ENCODE results near the gene IL10.
"Not testable (repeated sequence)": the region's sequence is repeated elsewhere in the genome, so short reads cannot be mapped to it uniquely, and the experiment has no call there.

IL10 gene

DNA sequence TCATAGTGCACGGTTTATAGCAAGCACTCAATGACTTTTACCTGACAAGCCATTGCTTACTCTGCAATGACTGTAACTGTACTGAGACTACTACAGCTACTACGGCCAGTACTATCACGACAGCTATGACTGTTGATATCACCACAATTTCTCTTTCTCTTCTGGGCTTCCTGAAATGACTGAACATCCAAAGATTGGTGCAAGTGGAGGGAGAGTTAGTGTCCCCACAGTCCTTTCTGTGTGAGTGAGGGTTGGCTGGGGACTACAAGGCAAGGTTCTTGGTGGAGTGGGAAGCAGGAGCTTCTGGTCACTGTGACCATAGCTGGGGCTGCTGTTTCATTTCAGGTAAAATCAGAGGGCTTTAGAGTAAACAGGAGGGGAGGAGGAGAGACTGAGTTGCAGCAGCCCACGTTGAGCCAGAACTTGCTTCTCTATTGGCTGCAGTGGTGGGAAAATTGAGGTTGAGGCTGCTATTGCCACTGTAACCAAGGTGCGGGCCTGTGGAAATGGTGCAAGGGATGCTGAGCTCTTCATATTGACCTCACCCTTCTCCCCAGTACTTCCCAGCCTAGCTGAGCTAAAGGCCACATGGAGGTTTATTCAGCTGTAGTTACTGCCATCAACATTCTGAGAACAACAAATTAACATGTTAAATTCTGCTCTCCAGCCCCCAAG lies 14.1 kb upstream of the IL10 start:
- DNase-seq (ENCODE audit: low read depth in 2 of 2) = no peak
- no peak overlapping the region for H3K4me3 ChIP-seq (replicated peaks in 1 of 2; ENCODE audit: low read depth in 2 of 2, low read length in 2 of 2)
- TF ChIP-seq, protein P1, sequence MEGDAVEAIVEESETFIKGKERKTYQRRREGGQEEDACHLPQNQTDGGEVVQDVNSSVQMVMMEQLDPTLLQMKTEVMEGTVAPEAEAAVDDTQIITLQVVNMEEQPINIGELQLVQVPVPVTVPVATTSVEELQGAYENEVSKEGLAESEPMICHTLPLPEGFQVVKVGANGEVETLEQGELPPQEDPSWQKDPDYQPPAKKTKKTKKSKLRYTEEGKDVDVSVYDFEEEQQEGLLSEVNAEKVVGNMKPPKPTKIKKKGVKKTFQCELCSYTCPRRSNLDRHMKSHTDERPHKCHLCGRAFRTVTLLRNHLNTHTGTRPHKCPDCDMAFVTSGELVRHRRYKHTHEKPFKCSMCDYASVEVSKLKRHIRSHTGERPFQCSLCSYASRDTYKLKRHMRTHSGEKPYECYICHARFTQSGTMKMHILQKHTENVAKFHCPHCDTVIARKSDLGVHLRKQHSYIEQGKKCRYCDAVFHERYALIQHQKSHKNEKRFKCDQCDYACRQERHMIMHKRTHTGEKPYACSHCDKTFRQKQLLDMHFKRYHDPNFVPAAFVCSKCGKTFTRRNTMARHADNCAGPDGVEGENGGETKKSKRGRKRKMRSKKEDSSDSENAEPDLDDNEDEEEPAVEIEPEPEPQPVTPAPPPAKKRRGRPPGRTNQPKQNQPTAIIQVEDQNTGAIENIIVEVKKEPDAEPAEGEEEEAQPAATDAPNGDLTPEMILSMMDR (IDR thresholded peaks at IDR 0.05; ENCODE audit: low read depth, low read length) = no peak

DNA sequence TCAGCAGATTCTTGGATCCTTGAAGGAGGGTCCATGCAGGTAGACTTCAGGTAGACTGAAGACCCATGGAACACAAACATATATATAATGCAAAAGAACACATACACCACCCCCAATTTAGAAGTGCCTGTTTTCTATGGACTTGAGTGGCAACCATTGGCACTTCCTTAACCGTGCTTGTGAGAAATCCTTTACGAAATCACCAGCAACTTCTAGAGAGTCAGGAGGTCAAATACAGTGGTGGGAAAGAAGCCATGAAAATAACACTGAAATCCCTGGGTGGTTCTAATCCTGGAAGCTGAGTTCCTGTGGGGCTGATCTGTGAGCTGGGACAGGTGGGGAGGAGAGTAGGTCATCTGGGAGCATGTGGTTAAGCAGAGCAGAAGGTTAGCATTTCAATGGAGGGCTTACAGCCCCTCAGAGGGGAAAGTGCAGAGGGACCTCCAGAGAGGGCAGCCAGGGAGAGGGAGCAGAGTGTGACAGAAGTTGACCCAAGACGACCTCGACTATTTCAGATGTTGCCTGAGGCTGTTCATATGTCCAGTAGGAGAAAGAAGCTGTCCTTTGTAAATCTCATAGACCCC lies 13.0 kb upstream of the IL10 start:
- H3K4me3 ChIP-seq (replicated peaks in 1 of 2; ENCODE audit: low read depth in 2 of 2, low read length in 2 of 2) = no peak overlapping the region
- TF ChIP-seq, protein P1 (IDR thresholded peaks at IDR 0.05; ENCODE audit: low read depth, low read length) = no peak
- no peak for DNase-seq (ENCODE audit: low read depth in 2 of 2)

DNA sequence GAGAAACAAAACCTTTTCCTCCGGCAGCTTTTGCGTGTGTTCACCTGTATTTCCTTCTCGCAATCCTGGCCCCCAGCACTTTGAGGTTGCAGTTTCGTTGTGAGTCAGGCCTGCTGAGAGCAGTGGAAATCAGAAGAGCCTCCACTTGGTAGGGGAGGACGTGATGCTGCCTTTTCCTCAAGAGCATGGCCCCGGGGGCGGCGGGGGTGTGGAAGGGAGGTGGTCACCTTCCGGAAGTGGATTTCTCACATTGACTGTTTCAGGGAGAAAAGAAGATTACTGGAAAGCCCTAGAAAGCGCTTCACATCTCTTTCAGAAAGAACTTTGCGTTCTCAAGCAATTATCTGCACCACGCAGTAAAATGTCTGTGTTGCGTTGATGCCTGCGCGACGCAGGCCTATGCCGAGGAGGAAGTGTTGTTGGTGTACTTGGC lies 12.2 kb upstream of the IL10 start:
- DNase-seq (ENCODE audit: low read depth in 2 of 2) = no peak
- H3K4me3 ChIP-seq (replicated peaks in 1 of 2; ENCODE audit: low read depth in 2 of 2, low read length in 2 of 2) = no peak overlapping the region
- TF ChIP-seq, protein P1 (IDR thresholded peaks at IDR 0.05; ENCODE audit: low read depth, low read length) = no peak

DNA sequence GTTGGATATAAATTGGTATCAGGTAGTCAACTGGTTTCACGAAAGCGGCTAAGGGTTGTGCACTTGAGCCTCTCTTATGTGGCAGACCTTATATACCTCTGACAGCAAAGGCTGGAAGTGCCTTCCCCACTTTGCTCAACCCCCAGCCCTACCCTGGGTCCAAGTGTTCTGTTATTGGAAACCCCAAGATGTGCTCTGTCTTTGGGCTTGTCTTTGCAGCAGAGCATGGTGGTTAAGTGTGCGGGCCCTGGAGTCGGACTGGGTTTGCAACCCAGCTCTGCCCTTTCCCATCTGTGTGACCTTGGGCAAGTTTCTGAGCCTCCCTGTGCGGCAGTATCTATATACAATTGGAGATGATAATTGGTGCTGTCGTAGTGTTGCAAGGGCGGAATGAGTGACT lies 11.2 kb upstream of the IL10 start:
- TF ChIP-seq, protein P1 (IDR thresholded peaks at IDR 0.05; ENCODE audit: low read depth, low read length) = no peak
- no peak overlapping the region for H3K4me3 ChIP-seq (replicated peaks in 1 of 2; ENCODE audit: low read depth in 2 of 2, low read length in 2 of 2)
- no peak for DNase-seq (ENCODE audit: low read depth in 2 of 2)

DNA sequence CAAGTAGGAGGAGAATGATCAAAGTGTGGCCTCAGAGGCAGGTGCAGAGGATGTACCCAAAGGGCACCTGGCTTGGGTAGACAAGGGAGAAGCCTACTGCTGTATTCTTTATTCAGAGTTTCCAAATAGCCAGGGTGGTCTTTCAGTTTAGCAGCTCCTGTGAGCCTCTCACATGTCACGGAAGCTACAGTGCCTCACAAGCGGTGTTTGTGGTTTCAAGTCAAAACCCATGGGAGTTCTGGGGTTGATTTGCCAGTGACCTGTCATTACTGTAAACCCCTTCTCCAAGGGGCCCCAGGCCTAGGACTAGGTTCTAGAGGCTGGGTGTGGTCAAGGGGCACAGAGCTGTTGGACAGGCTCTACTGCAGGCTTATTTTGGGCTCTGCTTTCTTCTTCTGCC lies 10.2 kb upstream of the IL10 start:
- TF ChIP-seq, protein P1 (IDR thresholded peaks at IDR 0.05; ENCODE audit: low read depth, low read length) = no peak
- H3K4me3 ChIP-seq (replicated peaks in 1 of 2; ENCODE audit: low read depth in 2 of 2, low read length in 2 of 2) = no peak overlapping the region
- DNase-seq (ENCODE audit: low read depth in 2 of 2) = no peak

DNA sequence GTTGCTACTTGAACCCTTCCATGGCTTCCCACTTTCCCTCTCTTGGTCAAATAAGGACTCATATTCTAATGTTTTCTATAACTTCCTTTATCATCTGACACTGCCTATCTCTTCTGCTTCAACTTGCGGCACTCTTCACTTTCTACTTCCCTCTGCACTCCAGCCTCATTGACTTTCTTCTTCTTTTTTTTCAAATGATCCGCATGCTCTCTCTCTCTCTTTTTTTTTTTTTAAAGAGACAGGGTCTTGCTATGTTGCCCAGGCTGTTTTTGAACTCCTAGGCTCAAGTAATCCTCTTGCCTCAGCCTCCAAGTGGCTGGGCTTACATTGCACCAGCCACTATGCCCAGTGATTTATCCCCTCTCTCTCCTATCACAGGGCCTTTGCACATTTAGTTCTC lies 7.3 kb upstream of the IL10 start:
- DNase-seq (ENCODE audit: low read depth in 2 of 2) = no peak
- no peak overlapping the region for H3K4me3 ChIP-seq (replicated peaks in 1 of 2; ENCODE audit: low read depth in 2 of 2, low read length in 2 of 2)
- TF ChIP-seq, protein P1 (IDR thresholded peaks at IDR 0.05; ENCODE audit: low read depth, low read length) = no peak

DNA sequence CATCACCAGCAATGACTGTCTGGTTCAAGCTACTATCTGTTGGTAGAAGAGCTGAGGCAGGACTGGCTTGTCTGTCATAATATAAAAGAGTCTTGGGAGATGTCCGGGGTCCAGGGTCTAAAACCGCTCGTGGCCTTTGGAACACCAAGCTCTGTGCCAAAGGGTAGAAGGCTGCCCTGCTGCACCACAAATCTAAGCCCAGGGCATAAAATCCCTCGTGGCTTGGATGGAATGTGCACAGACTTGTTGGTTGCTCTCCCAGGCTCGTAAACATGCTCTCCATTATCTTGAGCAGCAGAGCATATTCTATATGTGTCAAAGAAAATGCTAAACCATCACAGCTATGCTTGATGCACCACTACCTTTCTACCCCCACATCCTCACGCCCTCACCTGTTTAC lies 6.6 kb upstream of the IL10 start:
- H3K4me3 ChIP-seq (replicated peaks in 1 of 2; ENCODE audit: low read depth in 2 of 2, low read length in 2 of 2); DNase-seq (ENCODE audit: low read depth in 2 of 2): not testable (repeated sequence)
